Activated T-cell treated with anti-CD3 and anti-CD28 coated beads for 1 hour (primary cell): ENCODE data around the gene SLC25A6.
"Not testable (repeated sequence)": the region's sequence is repeated elsewhere in the genome, so short reads cannot be mapped to it uniquely, and the experiment has no call there.

Source experiments
- DNase-seq: peaks from one replicate; pipeline ENCODE4 v3.0.0-alpha.2; 2020; ENCODE audit warnings: low read depth

Gene SLC25A6

DNA sequence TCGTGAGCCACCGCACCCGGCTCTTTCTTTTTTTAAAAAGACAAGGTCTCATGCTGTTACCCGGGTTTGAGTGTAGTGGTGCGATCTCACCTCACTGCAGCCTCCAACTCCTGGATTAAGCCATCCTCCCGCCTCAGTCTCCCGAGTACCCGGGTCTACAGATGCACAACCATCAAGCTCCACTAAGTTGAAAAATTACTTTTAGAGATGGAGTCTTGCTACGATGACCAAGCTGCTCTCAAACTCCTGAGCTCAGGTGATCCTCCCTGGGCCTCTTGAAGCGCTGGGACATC, 2.0 kb downstream of the SLC25A6 start:
- no peak for DNase-seq

GRCh38 chrX:1389181-1389992, 2.5 kb downstream of the SLC25A6 start:
- no peak for DNase-seq

DNA sequence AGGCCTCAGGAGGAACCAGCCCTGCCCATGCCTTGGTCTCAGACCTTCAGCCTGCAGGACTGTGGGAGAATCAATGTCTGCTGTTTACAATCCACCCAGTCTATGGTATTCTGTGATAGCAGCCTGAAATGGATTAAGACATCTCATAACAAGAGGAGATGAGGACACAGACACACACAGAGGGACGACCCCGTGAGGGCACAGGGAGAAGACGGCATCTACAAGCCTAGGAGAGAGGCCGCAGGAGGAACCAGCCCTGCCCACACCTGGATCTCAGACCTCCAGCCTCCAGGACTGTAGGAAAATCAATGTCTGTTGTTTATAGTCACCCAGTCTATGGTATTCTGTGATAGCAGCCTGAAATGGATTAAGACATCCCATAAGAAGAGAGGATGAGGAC, 3.3 kb downstream of the SLC25A6 start:
- DNase-seq: no peak

DNA sequence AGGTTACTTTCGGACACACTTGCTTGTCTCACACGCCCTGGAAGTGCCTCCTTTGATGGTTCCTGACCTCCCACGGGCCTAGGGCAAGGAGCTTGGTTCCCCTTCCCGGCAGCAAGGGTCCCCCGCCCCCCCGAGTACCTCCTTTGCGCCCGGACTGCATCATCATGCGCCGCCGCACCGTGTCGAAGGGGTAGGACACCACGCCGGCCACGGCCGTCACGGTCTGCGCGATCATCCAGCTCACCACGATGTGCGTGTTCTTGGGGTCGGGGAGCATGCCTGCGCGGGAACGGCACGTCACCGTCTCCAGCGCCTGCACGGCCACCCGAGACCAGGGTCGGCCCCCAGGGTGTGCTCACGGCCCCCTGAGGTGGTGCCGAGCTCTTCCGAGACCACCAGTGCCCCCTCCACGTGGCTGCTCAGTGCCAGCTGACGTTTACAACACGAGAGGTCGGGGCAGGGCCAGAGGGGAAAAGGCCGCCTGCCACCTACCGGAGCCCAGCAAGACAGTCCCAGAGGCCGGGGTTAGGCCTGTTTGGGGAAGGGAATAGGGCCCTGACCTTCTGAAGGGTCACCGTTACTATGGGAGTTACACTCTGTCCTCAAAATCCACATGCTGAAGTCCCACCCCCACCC, 4.7 kb downstream of the SLC25A6 start:
- DNase-seq: no peak

- no peak for DNase-seq
These were observed 5.4 kb downstream of the SLC25A6 start for GRCh38 chrX:1386338-1387127.

DNA sequence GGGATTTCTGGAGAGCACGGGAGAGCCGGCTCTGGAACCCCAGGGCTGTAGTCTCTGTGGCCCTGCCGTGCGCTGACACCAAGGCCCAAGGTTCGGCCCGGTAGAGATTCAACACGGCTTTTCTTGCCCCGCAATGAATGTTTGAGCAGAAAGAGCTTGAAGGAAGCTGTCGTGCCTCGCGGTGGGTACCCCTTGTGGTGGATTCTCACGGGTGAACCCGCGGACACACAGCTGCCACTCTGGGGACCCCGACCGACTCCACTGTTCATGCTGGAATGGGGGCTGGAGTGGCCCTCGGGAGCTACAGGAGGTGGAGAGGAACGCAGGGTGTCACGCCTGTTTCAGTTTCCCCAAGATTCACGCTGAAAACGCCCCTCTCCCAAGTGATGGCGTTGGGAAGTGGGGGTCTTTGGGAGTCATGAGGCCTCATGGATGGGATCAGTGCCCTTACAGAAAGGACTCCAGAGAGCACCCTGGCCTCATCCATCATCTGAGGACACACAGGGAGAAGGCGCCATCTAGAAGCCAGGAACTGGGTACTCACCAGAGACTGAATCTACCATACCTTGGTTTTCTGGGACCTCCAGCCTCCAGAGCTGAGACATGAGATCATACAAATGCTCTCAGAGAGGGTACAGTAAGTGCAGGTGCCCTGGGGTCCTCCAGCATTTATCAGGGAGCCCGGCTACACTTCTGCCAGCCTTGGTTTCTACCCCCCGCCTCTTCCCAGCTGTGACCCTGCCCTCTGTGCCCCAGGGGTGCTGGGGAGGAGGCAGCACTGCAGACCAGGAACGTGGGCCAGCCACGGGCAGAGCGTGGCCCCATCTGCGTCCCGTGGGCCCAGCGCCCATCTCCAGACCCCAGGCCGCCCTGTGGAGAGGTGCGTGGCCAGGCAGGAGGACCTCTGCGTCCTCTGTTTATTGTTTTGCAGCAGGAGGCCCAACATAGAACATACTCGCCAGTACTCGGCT, 6.4 kb downstream of the SLC25A6 start:
- DNase-seq: no peak

DNA sequence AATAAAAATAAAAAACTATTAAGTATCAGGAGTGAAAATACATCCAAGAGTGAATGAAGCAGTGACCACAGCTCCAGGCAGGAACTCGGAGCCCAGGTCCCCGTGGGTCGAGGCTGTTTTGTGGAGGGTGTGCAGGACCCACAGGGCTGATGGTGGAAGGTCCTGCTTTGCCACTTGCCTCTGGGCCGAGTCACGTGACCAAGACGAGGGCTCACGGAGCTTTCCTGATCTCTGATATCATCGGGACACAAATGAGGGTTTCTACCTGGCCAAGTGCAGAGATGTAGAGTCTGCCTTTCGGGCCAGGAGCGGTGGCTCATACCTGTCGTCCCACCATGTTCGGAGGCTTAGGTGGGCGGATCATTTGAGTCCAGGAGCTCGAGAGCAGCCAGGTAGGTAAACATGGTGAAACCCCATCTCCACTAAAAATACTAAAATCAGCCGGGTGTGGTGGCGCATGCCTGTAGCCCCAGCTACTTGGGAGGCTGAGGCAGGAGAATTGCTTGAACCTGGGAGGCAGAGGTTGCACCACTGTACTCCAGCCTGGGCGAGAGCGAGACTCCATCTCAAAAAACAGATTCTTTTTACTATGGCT, 7.2 kb downstream of the SLC25A6 start:
- no peak for DNase-seq

GRCh38 chrX:1380672-1381233, 11.2 kb downstream of the SLC25A6 start:
- DNase-seq: no peak

DNA sequence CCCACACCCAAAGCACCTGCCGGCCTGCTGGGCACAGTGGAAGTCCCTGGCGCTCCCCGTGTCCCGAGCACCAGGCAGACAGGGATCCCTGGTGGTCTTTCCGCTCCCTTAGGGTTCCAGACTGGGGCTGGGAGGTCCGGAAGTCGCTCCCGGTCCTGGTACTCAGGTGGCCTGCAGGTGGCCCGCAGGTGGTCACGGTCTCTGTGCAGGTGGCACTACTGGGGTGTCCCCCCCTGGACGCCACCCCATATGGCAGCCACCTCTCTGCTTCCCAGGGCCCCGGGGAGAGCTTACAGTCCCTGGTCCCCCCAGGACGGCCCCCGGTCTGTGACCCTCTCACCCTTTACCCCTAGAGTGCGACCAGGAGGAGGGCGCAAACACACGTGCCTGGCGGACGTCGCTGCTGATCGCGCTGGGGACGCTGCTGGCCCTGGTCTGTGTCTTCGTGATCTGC, 13.6 kb downstream of the SLC25A6 start:
- no peak for DNase-seq

- no peak for DNase-seq
These were observed 23.6 kb downstream of the SLC25A6 start for GRCh38 chrX:1368385-1368698.

- DNase-seq: not testable (repeated sequence)
These were observed 25.6 kb downstream of the SLC25A6 start for GRCh38 chrX:1366363-1366762.

DNA sequence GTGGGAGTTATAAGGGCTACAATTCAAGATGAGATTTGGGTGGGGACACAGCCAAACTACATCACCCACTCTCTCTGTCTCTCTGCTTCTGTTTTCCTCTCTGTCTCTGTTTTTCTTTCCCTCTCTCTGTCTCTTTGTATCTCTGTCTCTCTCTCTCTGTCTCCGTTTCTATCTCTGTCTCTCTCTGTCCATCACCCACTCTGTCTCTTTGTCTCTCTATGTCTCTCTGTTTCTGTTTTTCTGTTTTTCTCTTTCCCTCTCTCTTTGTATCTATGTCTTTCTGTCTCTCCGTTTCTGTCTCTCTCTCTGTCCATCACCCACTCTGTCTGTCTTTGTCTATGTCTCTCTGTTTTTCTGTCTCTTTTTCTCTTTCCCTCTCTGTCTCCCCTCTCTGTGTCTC, 30.0 kb downstream of the SLC25A6 start:
- no peak for DNase-seq

GRCh38 chrX:1361275-1361674, 30.6 kb downstream of the SLC25A6 start:
- no peak for DNase-seq

GRCh38 chrX:1360171-1360570, 31.7 kb downstream of the SLC25A6 start:
- DNase-seq: no peak

GRCh38 chrX:1359477-1359873, 32.4 kb downstream of the SLC25A6 start:
- DNase-seq: no peak

DNA sequence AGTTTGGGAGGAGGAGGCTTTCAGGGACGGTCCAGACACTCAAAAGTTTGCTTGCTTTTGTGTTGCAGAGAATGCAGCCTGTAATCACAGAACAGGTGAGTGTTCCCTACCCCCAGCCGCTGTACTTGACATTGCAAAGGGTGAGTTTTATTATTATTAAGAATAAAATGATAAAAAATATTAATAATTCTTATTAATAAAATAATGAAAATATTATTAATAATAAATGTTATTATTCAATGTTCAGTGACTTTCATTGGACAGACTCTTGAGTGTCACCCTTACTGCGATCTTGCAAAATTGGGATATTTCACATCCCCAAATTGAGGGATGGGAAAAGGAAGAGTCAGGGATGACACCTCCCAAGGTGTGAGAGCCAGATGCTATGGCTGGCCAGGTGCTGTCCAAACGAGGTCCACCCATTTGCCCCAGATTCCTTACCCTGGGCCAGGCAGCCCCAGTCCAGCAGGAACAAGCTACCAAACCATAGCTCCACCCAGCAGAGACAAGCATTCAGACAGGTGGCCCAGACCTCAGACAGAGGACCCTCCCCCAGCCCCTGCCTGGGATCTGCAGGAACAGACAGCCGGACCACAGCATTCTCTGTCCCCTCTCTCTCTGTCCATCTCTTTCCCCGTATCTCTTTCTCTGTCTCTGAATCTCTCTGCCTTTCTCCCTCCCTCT, 33.0 kb downstream of the SLC25A6 start:
- no peak for DNase-seq

GRCh38 chrX:1357993-1358392, 33.9 kb downstream of the SLC25A6 start:
- no peak for DNase-seq

GRCh38 chrX:1355131-1356046, 36.5 kb downstream of the SLC25A6 start:
- no peak for DNase-seq
